ENCODE results near the gene CARS1. TPM values are rescaled to one million over a fixed set of nuclear protein-coding genes. Genes with fewer than 3 reads are reported as not detected.

Gene CARS1
- total and polyA plus RNA-seq, 4 donors: 18.8 to 41.4 (median 38.3) TPM

DNA sequence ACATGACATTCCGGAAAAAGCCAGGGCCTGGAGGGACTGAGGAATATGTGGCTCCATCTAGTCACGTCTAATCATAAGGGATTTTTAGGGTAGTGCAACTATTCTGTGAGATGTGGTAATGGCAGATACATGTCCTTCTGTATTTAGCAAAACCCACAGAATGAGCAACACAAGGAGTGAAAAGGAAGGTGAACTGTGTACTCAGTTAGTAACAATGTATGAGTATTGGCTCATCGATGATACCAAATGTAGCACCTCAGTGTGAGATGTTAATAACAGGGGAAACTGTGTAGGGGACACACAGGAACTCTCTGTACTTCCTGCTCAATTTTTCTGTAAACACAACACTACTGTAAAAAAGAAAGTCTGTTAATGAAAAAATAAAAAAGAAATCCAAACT, 42.0 kb upstream of the CARS1 start:
- no peak for ATAC-seq (ENCODE audit: low FRiP score)
- intact Hi-C loops (cut with DNase I): loop anchor here in 1 of 2 donors (10.0 kb wide), 2 partner anchors 116 to 564 kb away; partner anchors contain the start of gene MRGPRG
- no peak overlapping the region for H3K27ac ChIP-seq (ENCODE audit: low read depth in 1 of 2, low read length in 2 of 2)

DNA sequence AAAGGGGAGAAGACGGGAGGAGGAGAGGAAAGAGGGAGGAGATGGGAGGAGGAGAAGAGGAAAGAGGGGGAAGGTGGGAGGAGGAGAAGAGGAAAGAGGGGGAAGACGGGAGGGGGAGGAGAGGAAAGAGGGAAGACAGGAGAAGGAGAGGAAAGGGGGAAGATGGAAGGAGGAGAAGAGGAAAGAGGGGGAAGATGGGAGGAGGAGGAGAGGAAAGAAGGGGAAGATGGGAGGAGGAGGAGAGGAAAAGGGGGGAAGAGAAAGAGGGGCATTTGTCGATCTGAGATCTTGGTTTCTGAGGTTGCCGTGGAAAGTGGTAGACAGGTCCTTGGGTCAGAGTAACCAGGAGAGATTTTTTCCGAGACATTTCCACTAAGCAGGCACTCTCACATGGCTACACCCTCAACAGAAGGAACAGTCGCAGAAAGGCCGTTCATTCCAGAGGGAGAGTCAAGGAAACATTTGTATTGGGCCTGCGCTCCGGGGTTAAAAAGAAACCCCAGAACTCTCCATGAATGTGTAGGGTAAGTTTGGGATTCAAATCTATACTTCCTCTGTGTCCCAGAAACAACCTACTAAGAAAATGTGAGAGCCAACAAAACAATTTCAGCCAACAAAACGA, 39.8 kb upstream of the CARS1 start:
- DNase-seq (no peak), ATAC-seq (ENCODE audit: low FRiP score) (no peak)
- intact Hi-C loops (cut with DNase I): loop anchor here in 1 of 2 donors (10.0 kb wide), 2 partner anchors 118 to 562 kb away; partner anchors contain the start of gene MRGPRG
- Histone ChIP-seq H3K9me3 (ENCODE audit: control insufficient read depth, low read length) (no peaks in the 10 kb centered on the region), H3K4me3 (ENCODE audit: low read length in 2 of 2) (no peak overlapping the region), H3K27ac (ENCODE audit: low read depth in 1 of 2, low read length in 2 of 2) (no peak overlapping the region), H3K36me3 (ENCODE audit: control insufficient read depth in 1 of 2, insufficient read depth in 2 of 2, low read length in 1 of 2) (peaks cover 0 to 3% of the 10 kb centered on the region in 2 donors), H3K27me3 (ENCODE audit: control insufficient read depth in 1 of 2, insufficient read depth in 2 of 2, low read length in 1 of 2) (no peaks in the 10 kb centered on the region), H3K4me1 (ENCODE audit: control insufficient read depth in 1 of 2, insufficient read depth in 2 of 2, low read length in 2 of 2) (no peaks in the 10 kb centered on the region)
- WGBS, 2 donors: 86 to 88% methylated on average over 10 of the region's 10 CpGs

More for the DNA sequence above, 42.0 kb upstream of the CARS1 start:
- H3K4me3 ChIP-seq (ENCODE audit: low read length in 2 of 2): no peak overlapping the region
- H3K36me3 ChIP-seq (ENCODE audit: control insufficient read depth in 1 of 2, insufficient read depth in 2 of 2, low read length in 1 of 2): peaks cover 0 to 3% of the 10 kb centered on the region in 2 donors
- H3K9me3 ChIP-seq (ENCODE audit: control insufficient read depth, low read length): no peaks in the 10 kb centered on the region
- no peaks in the 10 kb centered on the region for H3K4me1 ChIP-seq (ENCODE audit: control insufficient read depth in 1 of 2, insufficient read depth in 2 of 2, low read length in 2 of 2)
- no peak for DNase-seq
- H3K27me3 ChIP-seq (ENCODE audit: control insufficient read depth in 1 of 2, insufficient read depth in 2 of 2, low read length in 1 of 2): no peaks in the 10 kb centered on the region
- WGBS, 2 donors: 82 to 84% methylated on average over 3 of the region's 3 CpGs

GRCh38 chr11:3095712-3096361, 38.6 kb upstream of the CARS1 start:
- DNase-seq (peak; percentile 55 to 65), ATAC-seq (ENCODE audit: low FRiP score) (peak; percentile 49)
- no peak overlapping the region for H3K27ac ChIP-seq (ENCODE audit: low read depth in 1 of 2, low read length in 2 of 2)
- H3K9me3 ChIP-seq (ENCODE audit: control insufficient read depth, low read length): no peaks in the 10 kb centered on the region
- H3K4me3 ChIP-seq (ENCODE audit: low read length in 2 of 2): no peak overlapping the region
- peaks cover 0 to 3% of the 10 kb centered on the region in 2 donors for H3K36me3 ChIP-seq (ENCODE audit: control insufficient read depth in 1 of 2, insufficient read depth in 2 of 2, low read length in 1 of 2)
- intact Hi-C loops (cut with DNase I): loop anchor here in 1 of 2 donors (10.0 kb wide), 2 partner anchors 119 to 561 kb away; partner anchors contain the start of gene MRGPRG
- no peaks in the 10 kb centered on the region for H3K4me1 ChIP-seq (ENCODE audit: control insufficient read depth in 1 of 2, insufficient read depth in 2 of 2, low read length in 2 of 2)
- 57 to 58% methylated on average over 15 of the region's 15 CpGs for WGBS, 2 donors
- no peaks in the 10 kb centered on the region for H3K27me3 ChIP-seq (ENCODE audit: control insufficient read depth in 1 of 2, insufficient read depth in 2 of 2, low read length in 1 of 2)

DNA sequence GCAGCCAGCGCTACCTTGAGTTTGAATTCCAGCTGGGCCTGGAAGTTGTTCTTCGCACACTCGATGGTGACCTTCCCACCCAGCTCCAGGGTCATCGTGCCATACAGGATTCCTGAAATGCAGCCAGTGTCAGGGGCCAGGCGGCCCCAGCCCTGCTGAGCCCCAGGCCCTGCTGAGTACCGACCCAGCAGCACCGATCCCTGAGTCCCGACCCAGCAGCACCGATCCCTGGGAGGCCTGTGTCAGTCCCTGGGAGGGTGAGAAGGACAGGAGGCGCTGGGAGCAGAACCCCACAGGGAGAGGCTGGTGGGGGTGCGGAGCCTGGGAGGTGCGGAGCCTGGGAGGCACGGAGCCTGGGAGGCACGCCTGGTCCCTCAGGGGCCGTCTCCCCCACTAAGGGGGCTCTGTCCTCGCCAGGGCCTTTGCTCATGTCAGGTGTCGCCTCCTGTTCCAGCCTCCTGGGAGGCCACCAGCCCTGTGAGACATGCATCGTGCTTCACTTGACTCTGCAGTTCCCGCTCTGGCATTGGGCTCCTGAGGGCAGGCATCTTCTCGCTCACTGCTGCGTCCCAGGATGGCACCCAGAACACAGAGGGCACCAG, 37.1 kb upstream of the CARS1 start:
- no peaks in the 10 kb centered on the region for H3K9me3 ChIP-seq (ENCODE audit: control insufficient read depth, low read length)
- H3K27ac ChIP-seq (ENCODE audit: low read depth in 1 of 2, low read length in 2 of 2): no peak overlapping the region
- H3K36me3 ChIP-seq (ENCODE audit: control insufficient read depth in 1 of 2, insufficient read depth in 2 of 2, low read length in 1 of 2): no peaks in the 10 kb centered on the region
- no peaks in the 10 kb centered on the region for H3K27me3 ChIP-seq (ENCODE audit: control insufficient read depth in 1 of 2, insufficient read depth in 2 of 2, low read length in 1 of 2)
- H3K4me1 ChIP-seq (ENCODE audit: control insufficient read depth in 1 of 2, insufficient read depth in 2 of 2, low read length in 2 of 2): no peaks in the 10 kb centered on the region
- ATAC-seq (ENCODE audit: low FRiP score): peak; percentile 1
- WGBS, 2 donors: 87 to 89% methylated on average over 21 of the region's 21 CpGs
- intact Hi-C loops (cut with DNase I): loop anchor here (5.0 to 10.0 kb wide), 3 partner anchors 57 to 560 kb away; partner anchors contain the start of gene MRGPRG (in 1 of the 2)
- H3K4me3 ChIP-seq (ENCODE audit: low read length in 2 of 2): no peak overlapping the region
- DNase-seq: no peak

DNA sequence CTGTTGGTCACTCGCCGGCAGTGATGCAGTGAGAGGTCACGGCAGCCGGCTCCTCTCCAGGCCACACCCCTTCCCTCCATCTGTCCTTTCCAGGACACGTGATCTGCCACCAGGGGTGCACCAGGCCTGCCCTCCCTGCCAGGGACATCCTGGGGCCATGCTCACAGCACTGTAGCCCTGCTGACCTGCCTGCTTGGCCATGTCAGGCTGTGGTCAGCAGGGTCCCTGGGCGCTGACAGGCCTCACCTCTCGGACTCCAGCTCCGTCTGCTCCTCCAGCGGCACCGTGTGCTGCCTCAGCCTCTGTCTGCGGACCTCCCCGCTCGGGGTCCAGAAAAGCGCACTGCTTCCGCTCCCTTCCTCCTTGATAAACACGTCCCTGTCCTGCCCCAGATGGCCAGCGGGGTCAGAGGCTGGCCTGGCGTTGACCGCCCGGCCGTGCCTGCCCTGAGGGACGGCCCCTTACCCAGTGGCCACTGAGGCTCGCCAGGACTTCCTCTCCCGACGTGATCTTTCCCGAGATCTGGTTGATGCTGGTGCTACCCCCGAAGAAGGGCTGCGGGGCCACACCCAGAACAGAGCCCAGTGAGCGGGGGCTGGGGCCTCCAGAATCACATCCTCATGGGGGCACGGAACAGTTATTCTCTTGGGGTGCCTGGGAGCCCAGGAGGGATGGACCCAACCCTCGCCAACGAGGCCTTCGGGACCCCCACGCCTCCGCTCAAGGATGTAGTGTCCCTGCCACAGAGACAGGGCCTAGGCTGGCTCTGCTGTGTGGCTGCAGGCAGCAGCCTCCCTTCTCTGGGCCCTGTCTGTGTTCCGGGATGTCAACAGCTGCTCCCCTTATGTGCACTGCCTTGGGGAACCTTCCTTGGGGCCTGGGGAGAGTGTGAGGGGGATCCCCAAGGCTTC, 36.3 kb upstream of the CARS1 start:
- no peak for ATAC-seq (ENCODE audit: low FRiP score)
- no peaks in the 10 kb centered on the region for H3K9me3 ChIP-seq (ENCODE audit: control insufficient read depth, low read length)
- intact Hi-C loops (cut with DNase I): loop anchor here (2.0 to 10.0 kb wide), 4 partner anchors 56 to 559 kb away; partner anchors contain the start of gene MRGPRG (in 1 of the 2)
- 79% methylated on average over 36 of the region's 36 CpGs for WGBS, 2 donors
- H3K4me1 ChIP-seq (ENCODE audit: control insufficient read depth in 1 of 2, insufficient read depth in 2 of 2, low read length in 2 of 2): no peaks in the 10 kb centered on the region
- H3K27ac ChIP-seq (ENCODE audit: low read depth in 1 of 2, low read length in 2 of 2): no peak overlapping the region
- H3K27me3 ChIP-seq (ENCODE audit: control insufficient read depth in 1 of 2, insufficient read depth in 2 of 2, low read length in 1 of 2): no peaks in the 10 kb centered on the region
- DNase-seq: peak in 1 of 2 donors; percentile 71
- no peak overlapping the region for H3K4me3 ChIP-seq (ENCODE audit: low read length in 2 of 2)
- H3K36me3 ChIP-seq (ENCODE audit: control insufficient read depth in 1 of 2, insufficient read depth in 2 of 2, low read length in 1 of 2): peaks cover 0 to 2% of the 10 kb centered on the region in 2 donors

DNA sequence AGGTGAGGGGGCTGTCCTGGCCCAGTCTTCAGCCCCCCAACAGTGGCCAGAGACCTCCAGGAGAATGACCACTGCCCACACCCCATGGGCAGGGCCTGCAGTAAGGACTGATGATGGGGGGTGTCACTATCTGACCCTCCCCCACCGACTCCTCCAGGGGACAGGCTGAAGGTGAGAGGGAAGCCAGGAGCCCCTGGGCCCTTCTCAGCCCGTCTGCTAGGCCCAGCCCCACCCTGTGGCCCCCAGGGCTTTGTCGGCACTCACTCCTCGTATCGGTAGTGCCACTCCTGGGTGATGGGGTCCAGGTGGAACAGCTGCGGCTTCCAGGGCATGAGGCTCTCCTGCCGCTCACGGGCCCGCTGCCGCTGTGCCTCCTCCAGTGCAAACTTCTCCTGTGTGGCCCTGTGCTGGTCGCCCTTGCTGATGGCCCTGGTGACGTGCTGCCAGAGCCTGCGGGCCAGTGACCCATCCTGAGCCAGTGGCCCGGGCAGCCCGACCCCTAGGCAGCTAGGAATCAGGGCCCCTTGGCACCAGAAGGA, 35.4 kb upstream of the CARS1 start:
- no peak overlapping the region for H3K4me3 ChIP-seq (ENCODE audit: low read length in 2 of 2)
- no peak overlapping the region for H3K27ac ChIP-seq (ENCODE audit: low read depth in 1 of 2, low read length in 2 of 2)
- no peaks in the 10 kb centered on the region for H3K9me3 ChIP-seq (ENCODE audit: control insufficient read depth, low read length)
- no peaks in the 10 kb centered on the region for H3K27me3 ChIP-seq (ENCODE audit: control insufficient read depth in 1 of 2, insufficient read depth in 2 of 2, low read length in 1 of 2)
- DNase-seq (peak in 1 of 2 donors; percentile 67), ATAC-seq (ENCODE audit: low FRiP score) (no peak)
- peaks cover 0 to 2% of the 10 kb centered on the region in 2 donors for H3K36me3 ChIP-seq (ENCODE audit: control insufficient read depth in 1 of 2, insufficient read depth in 2 of 2, low read length in 1 of 2)
- 84% methylated on average over 15 of the region's 15 CpGs for WGBS, 2 donors
- intact Hi-C loops (cut with DNase I): loop anchor here (2.0 to 10.0 kb wide), 4 partner anchors 55 to 558 kb away; partner anchors contain the start of gene MRGPRG (in 1 of the 2)
- no peaks in the 10 kb centered on the region for H3K4me1 ChIP-seq (ENCODE audit: control insufficient read depth in 1 of 2, insufficient read depth in 2 of 2, low read length in 2 of 2)

DNA sequence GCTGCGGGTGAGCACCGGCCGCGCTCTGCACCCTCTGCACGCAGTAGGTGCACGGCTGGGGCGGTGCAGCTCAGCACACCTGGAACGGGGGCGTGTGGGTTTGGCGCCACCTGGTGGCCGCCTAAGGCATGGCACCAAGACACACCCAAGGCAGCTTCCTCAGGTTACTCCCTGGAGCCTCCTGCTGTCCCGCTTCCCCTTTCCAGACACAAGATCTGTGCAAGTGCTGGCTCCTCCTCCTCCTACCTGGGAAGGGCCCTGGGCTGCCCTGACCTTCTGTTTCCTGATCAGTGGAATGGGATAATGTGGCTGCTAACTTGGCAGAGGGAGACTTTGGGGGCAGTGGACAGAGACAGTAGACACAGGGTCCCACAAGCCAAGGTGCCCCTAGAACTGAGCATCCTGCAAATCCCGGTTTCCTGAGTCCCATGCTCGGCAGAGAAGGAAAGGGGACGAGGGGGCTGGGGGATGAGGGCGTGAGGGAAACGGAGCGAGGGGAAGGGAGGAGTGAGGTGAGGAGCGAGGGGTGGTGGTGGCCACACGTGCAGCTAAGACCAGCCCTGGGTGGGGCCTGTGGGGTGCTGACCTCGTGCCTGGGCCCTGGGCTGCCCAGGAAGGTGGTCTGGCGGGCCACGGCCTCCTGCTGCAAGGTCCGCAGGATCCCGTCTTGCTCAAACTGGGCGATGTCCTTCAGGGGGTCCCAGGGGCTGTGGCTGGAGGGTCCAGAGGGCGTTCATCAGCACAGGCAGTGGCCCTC, 34.8 kb upstream of the CARS1 start:
- H3K9me3 ChIP-seq (ENCODE audit: control insufficient read depth, low read length): no peaks in the 10 kb centered on the region
- no peak overlapping the region for H3K27ac ChIP-seq (ENCODE audit: low read depth in 1 of 2, low read length in 2 of 2)
- ATAC-seq (ENCODE audit: low FRiP score) (peak; percentile 72), DNase-seq (peak; percentile 44 to 89)
- H3K27me3 ChIP-seq (ENCODE audit: control insufficient read depth in 1 of 2, insufficient read depth in 2 of 2, low read length in 1 of 2): no peaks in the 10 kb centered on the region
- intact Hi-C loops (cut with DNase I): loop anchor here (2.0 to 10.0 kb wide), 5 partner anchors 55 to 557 kb away; partner anchors contain the start of gene MRGPRG (in 1 of the 2)
- no peak overlapping the region for H3K4me3 ChIP-seq (ENCODE audit: low read length in 2 of 2)
- H3K36me3 ChIP-seq (ENCODE audit: control insufficient read depth in 1 of 2, insufficient read depth in 2 of 2, low read length in 1 of 2): peaks cover 0 to 2% of the 10 kb centered on the region in 2 donors
- WGBS, 2 donors: 42 to 43% methylated on average over 27 of the region's 27 CpGs
- no peaks in the 10 kb centered on the region for H3K4me1 ChIP-seq (ENCODE audit: control insufficient read depth in 1 of 2, insufficient read depth in 2 of 2, low read length in 2 of 2)
